HG03097 (cell line): ENCODE results near the gene TSPAN18.

Experiments used
- ATAC-seq: cut with Tn5 transposase; IDR thresholded peaks from one replicate; pipeline ENCODE4 v1.9.1; 2021; ENCODE audit not compliant: unreplicated experiment, low FRiP score

Gene TSPAN18

GRCh38 chr11:44837661-44838060 lies 110.9 kb downstream of the TSPAN18 start:
- no peak for ATAC-seq

- no peak for ATAC-seq
Measured at GRCh38 chr11:44839458-44840084, 112.8 kb downstream of the TSPAN18 start.

GRCh38 chr11:44840085-44840478 lies 113.3 kb downstream of the TSPAN18 start:
- no peak for ATAC-seq

- no peak for ATAC-seq
Measured at GRCh38 chr11:44840521-44841251, 113.9 kb downstream of the TSPAN18 start.

- ATAC-seq: no peak
Measured at GRCh38 chr11:44842220-44842619, 115.5 kb downstream of the TSPAN18 start.

GRCh38 chr11:44846852-44847251 lies 120.1 kb downstream of the TSPAN18 start:
- ATAC-seq: no peak

- no peak for ATAC-seq
Measured at GRCh38 chr11:44847316-44847715, 120.6 kb downstream of the TSPAN18 start.

- ATAC-seq: no peak
Measured at GRCh38 chr11:44848203-44848962, 121.6 kb downstream of the TSPAN18 start.

- no peak for ATAC-seq
Measured at GRCh38 chr11:44848963-44849350, 122.2 kb downstream of the TSPAN18 start.

- no peak for ATAC-seq
Measured at GRCh38 chr11:44849424-44849823, 122.7 kb downstream of the TSPAN18 start.

GRCh38 chr11:44849922-44850321 lies 123.2 kb downstream of the TSPAN18 start:
- ATAC-seq: no peak

GRCh38 chr11:44851496-44851895 lies 124.7 kb downstream of the TSPAN18 start:
- no peak for ATAC-seq

GRCh38 chr11:44852159-44852747 lies 125.5 kb downstream of the TSPAN18 start:
- no peak for ATAC-seq

GRCh38 chr11:44852952-44853351 lies 126.2 kb downstream of the TSPAN18 start:
- no peak for ATAC-seq

- no peak for ATAC-seq
Measured at GRCh38 chr11:44853666-44854065, 126.9 kb downstream of the TSPAN18 start.

- ATAC-seq: no peak
Measured at GRCh38 chr11:44854086-44854485, 127.3 kb downstream of the TSPAN18 start.

- ATAC-seq: no peak
Measured at GRCh38 chr11:44854741-44855492, 128.2 kb downstream of the TSPAN18 start.

- ATAC-seq: no peak
Measured at GRCh38 chr11:44855493-44855849, 128.7 kb downstream of the TSPAN18 start.

- no peak for ATAC-seq
Measured at GRCh38 chr11:44857490-44858090, 130.8 kb downstream of the TSPAN18 start.
